HG03432 (cell line): ENCODE measurements around the gene ATP8B1.

Experiments
- ATAC-seq: cut with Tn5 transposase; IDR thresholded peaks from one replicate; pipeline ENCODE4 v1.9.1; 2021; ENCODE audit warnings: mild to moderate bottlenecking, moderate library complexity; ENCODE audit not compliant: unreplicated experiment

ATP8B1 gene

GRCh38 chr18:57631697-57632096 is 171.4 kb downstream of the ATP8B1 start:
- no peak for ATAC-seq

- peak; percentile 43 for ATAC-seq
Measured at GRCh38 chr18:57630754-57631595, 172.1 kb downstream of the ATP8B1 start.

GRCh38 chr18:57630002-57630753 is 172.9 kb downstream of the ATP8B1 start:
- ATAC-seq: peak; percentile 96

- ATAC-seq: no peak
Measured at GRCh38 chr18:57629422-57629821, 173.7 kb downstream of the ATP8B1 start.

GRCh38 chr18:57627488-57627887 is 175.6 kb downstream of the ATP8B1 start:
- no peak for ATAC-seq

GRCh38 chr18:57624988-57625387 is 178.1 kb downstream of the ATP8B1 start:
- ATAC-seq: no peak

GRCh38 chr18:57621246-57621604 is 181.9 kb downstream of the ATP8B1 start:
- peak; percentile 27 for ATAC-seq

GRCh38 chr18:57619876-57620275 is 183.2 kb downstream of the ATP8B1 start:
- ATAC-seq: no peak

GRCh38 chr18:57618910-57619309 is 184.2 kb downstream of the ATP8B1 start:
- ATAC-seq: no peak

GRCh38 chr18:57603871-57604270 is 199.2 kb downstream of the ATP8B1 start:
- no peak for ATAC-seq
